ENCODE results near the gene GABARAPL2.

Gene GABARAPL2

DNA sequence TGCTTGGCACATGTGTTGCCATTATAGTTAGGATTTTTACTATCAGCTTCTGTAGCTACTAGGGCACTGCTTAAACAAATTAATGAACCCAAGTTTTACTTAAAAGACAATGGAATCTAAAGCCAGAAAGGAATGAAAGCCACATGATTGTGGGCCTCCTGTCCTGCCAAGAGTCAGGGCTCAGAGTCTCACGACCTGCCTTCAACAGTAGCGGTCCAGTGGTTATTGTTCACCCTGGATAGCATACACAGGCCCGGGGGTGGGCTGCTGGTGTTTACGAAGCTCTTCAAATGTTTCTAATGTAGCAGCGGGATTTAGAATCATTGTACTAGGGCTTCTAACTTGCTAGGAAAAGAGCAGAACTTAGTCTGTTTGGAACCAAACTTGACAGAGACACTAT lies 7.8 kb downstream of the GABARAPL2 start:
- no peak for DNase-seq (ENCODE audit: low read depth)
- TF ChIP-seq, protein P1, sequence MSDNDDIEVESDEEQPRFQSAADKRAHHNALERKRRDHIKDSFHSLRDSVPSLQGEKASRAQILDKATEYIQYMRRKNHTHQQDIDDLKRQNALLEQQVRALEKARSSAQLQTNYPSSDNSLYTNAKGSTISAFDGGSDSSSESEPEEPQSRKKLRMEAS (IDR thresholded peaks at IDR 0.05; ENCODE audit: low read depth, low read length), result no peak
- TF ChIP-seq, protein P2, sequence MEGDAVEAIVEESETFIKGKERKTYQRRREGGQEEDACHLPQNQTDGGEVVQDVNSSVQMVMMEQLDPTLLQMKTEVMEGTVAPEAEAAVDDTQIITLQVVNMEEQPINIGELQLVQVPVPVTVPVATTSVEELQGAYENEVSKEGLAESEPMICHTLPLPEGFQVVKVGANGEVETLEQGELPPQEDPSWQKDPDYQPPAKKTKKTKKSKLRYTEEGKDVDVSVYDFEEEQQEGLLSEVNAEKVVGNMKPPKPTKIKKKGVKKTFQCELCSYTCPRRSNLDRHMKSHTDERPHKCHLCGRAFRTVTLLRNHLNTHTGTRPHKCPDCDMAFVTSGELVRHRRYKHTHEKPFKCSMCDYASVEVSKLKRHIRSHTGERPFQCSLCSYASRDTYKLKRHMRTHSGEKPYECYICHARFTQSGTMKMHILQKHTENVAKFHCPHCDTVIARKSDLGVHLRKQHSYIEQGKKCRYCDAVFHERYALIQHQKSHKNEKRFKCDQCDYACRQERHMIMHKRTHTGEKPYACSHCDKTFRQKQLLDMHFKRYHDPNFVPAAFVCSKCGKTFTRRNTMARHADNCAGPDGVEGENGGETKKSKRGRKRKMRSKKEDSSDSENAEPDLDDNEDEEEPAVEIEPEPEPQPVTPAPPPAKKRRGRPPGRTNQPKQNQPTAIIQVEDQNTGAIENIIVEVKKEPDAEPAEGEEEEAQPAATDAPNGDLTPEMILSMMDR (IDR thresholded peaks at IDR 0.05; ENCODE audit: low read depth, low read length), result no peak
- TF ChIP-seq MYC (IDR thresholded peaks at IDR 0.05; ENCODE audit: low read depth, low read length) (no peak), POLR2A (IDR thresholded peaks at IDR 0.05; ENCODE audit: extremely low read depth, insufficient read length) (no peak)
- H3K4me3 ChIP-seq (ENCODE audit: low read depth, low read length), result no peak overlapping the region

DNA sequence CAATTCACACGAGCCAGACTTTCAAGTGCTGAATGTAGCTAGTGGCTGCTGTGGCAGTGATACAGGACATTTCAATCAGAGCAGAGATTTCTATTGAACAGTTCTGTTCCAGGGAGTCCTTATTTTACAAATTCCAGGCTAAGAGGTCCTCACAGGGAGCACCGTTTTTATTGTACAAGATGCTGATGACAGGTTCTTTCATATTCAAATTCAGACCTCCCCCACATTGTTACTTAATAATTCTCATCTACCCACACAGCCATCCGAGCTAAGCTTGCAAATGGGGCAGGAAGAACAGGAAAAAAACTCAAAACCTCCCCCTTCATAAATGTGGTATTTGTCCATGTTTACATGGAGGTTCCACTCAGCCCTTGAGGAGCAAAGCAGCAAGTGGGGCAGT lies 9.8 kb downstream of the GABARAPL2 start:
- H3K4me3 ChIP-seq (ENCODE audit: low read depth, low read length), result no peak overlapping the region
- TF ChIP-seq, protein P1 (IDR thresholded peaks at IDR 0.05; ENCODE audit: low read depth, low read length), result no peak
- TF ChIP-seq POLR2A (IDR thresholded peaks at IDR 0.05; ENCODE audit: extremely low read depth, insufficient read length) (no peak), MYC (IDR thresholded peaks at IDR 0.05; ENCODE audit: low read depth, low read length) (no peak)
- TF ChIP-seq, protein P2 (IDR thresholded peaks at IDR 0.05; ENCODE audit: low read depth, low read length), result no peak
- no peak for DNase-seq (ENCODE audit: low read depth)

DNA sequence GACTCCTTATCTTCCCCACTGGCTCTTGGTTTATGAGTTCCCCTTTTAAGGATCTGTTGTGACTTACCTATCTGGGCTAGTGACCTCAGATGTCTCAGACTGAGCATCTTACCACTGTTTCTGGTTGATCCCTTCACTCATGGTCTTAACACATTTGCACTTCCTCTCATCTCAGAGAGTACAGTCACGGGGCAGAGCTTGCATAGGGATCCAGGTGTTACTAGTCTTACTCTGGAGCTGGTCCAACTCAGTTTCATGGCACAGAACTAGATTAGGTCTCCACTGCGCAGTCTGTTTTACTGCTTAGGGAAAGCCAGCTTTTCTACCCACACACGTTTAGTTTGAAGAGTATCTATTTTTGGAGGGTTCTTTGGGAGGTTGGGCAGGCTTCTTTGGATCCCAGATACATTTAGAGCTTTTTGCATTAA lies 10.2 kb downstream of the GABARAPL2 start:
- TF ChIP-seq, protein P2 (IDR thresholded peaks at IDR 0.05; ENCODE audit: low read depth, low read length), result no peak
- no peak for TF ChIP-seq POLR2A (IDR thresholded peaks at IDR 0.05; ENCODE audit: extremely low read depth, insufficient read length)
- TF ChIP-seq, protein P1 (IDR thresholded peaks at IDR 0.05; ENCODE audit: low read depth, low read length), result no peak
- TF ChIP-seq MYC (IDR thresholded peaks at IDR 0.05; ENCODE audit: low read depth, low read length), result no peak
- no peak for DNase-seq (ENCODE audit: low read depth)
- H3K4me3 ChIP-seq (ENCODE audit: low read depth, low read length), result no peak overlapping the region

DNA sequence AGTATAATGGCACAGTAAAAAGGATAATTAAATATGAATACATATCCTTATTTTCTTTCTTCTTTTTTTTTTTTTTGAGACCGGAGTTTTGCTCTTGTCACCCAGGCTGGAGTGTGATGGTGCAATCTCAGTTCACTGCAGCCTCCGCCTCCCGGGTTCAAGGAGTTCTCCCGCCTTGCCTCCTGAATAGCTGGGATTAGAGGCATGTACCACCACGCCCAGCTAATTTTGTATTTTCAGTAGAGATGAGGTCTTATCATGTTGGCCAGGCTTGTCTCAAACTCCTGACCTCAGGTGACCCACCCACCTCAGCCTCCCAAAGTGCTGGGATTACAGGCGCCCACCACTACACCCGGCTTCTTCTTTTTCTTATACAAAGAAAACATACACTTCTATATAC lies 12.0 kb downstream of the GABARAPL2 start:
- DNase-seq (ENCODE audit: low read depth), result no peak
- TF ChIP-seq POLR2A (IDR thresholded peaks at IDR 0.05; ENCODE audit: extremely low read depth, insufficient read length) (no peak), MYC (IDR thresholded peaks at IDR 0.05; ENCODE audit: low read depth, low read length) (no peak)
- TF ChIP-seq, protein P1 (IDR thresholded peaks at IDR 0.05; ENCODE audit: low read depth, low read length), result no peak
- TF ChIP-seq, protein P2 (IDR thresholded peaks at IDR 0.05; ENCODE audit: low read depth, low read length), result no peak
- H3K4me3 ChIP-seq (ENCODE audit: low read depth, low read length), result no peak overlapping the region

DNA sequence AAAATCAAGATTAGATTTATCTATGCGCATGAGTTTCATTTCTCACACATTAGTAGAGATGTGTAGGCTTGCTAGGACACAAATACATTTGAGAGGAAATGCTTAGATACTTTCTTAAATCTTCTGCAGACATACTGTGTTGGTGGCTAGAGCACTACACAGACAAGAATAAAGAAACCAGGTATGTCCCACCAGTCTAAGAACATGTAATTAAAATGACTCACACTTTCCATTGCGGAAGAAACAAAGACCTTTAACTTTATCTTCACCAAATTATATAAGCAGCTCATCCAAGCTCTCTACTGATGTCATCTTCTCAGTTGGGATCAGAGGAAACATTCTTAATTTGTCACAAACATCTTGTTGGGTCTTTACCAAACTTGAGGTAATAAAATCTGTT lies 12.5 kb downstream of the GABARAPL2 start:
- TF ChIP-seq MYC (IDR thresholded peaks at IDR 0.05; ENCODE audit: low read depth, low read length) (no peak), POLR2A (IDR thresholded peaks at IDR 0.05; ENCODE audit: extremely low read depth, insufficient read length) (no peak)
- TF ChIP-seq, protein P2 (IDR thresholded peaks at IDR 0.05; ENCODE audit: low read depth, low read length), result no peak
- TF ChIP-seq, protein P1 (IDR thresholded peaks at IDR 0.05; ENCODE audit: low read depth, low read length), result no peak
- H3K4me3 ChIP-seq (ENCODE audit: low read depth, low read length), result no peak overlapping the region
- no peak for DNase-seq (ENCODE audit: low read depth)

All from NB4 (cell line).